Thyroid gland (tissue), 4 donors: ENCODE measurements around the gene CLDN19.

ENCODE experiments used
- POLR2A ChIP-seq, 2 donors: fragments of 450-650 bp; IDR thresholded peaks; one replicate each; pipeline ENCODE4 v1.6.1; 2017; ENCODE audit warnings: antibody characterized with exemption in 2 of 2, mild to moderate bottlenecking in 2 of 2, moderate library complexity in 1 of 2
- TF ChIP-seq, protein P1 (sequence below), 6 experiments: fragments of 200-600 bp in 3 of 6; fragments of 450-650 bp in 3 of 6; sonication (generic) in 3 of 6; IDR thresholded peaks; one replicate each; pipeline ENCODE4 v1.5.1; 2016 to 2019; ENCODE audit warnings: antibody characterized with exemption in 6 of 6, mild to moderate bottlenecking in 2 of 6, inconsistent platforms in 1 of 6, moderate library complexity in 1 of 6

DNA sequence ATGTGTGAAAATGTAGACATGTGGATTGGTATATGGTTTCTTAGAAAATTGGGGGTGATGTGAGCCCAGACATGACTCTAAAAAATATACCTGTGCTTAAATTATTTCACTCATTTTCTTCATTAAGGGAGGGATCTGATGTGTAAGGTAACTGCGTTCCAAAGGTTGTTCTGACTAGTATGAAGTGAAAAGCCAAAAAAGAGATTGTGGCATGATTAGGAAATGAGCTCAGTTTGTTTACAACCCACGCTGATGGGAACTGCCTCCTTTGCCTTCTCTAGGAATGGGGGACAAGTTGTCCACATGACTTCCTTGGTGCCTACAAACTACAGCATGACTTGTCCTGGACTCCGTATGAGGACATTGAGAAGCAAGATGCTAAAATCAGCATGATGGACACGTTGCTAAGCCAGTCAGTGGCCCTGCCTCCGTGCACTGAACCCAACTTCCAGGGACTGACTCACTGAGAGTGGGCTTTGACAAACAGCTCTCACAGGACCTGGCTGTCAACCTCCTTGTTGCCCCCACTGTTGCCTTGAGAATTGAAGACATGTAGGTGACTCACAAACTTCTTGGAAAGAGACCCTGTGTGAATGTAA is 35.0 kb upstream of the CLDN19 start:
- TF ChIP-seq, protein P1, sequence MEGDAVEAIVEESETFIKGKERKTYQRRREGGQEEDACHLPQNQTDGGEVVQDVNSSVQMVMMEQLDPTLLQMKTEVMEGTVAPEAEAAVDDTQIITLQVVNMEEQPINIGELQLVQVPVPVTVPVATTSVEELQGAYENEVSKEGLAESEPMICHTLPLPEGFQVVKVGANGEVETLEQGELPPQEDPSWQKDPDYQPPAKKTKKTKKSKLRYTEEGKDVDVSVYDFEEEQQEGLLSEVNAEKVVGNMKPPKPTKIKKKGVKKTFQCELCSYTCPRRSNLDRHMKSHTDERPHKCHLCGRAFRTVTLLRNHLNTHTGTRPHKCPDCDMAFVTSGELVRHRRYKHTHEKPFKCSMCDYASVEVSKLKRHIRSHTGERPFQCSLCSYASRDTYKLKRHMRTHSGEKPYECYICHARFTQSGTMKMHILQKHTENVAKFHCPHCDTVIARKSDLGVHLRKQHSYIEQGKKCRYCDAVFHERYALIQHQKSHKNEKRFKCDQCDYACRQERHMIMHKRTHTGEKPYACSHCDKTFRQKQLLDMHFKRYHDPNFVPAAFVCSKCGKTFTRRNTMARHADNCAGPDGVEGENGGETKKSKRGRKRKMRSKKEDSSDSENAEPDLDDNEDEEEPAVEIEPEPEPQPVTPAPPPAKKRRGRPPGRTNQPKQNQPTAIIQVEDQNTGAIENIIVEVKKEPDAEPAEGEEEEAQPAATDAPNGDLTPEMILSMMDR (IDR thresholded peaks at IDR 0.05), result no peak
- no peak for TF ChIP-seq POLR2A (IDR thresholded peaks at IDR 0.05)
